ENCODE data around the gene RFLNA. TPM values are rescaled to one million over a fixed set of nuclear protein-coding genes. Genes with fewer than 3 reads are reported as not detected.

Gene RFLNA
- total RNA-seq, 4 donors from 2014 or later = 0.63 to 2.2 (median 1.3) TPM

- H3K4me3 ChIP-seq = no peak overlapping the region
- H3K4me1 ChIP-seq = peaks cover 0 to 2% (median 0%) of the 10 kb centered on the region in 4 donors
- intact Hi-C loops (cut with DNase I) = no loop called here
- no peaks in the 10 kb centered on the region for H3K9me3 ChIP-seq
- no peaks in the 10 kb centered on the region for H3K27me3 ChIP-seq
- WGBS = 94% methylated on average over 33 of the region's 42 CpGs
- peaks cover 73 to 93% (median 89%) of the 10 kb centered on the region in 4 donors for H3K36me3 ChIP-seq
- no peak for DNase-seq (ENCODE audit: extremely low spot score)
- no peak overlapping the region for H3K27ac ChIP-seq (replicated peaks in 1 of 4)
- TF ChIP-seq CTCF (IDR thresholded peaks at IDR 0.05) = no peak
- no peak for TF ChIP-seq EP300 (IDR thresholded peaks at IDR 0.05)
- no peak for TF ChIP-seq POLR2A (IDR thresholded peaks at IDR 0.05; ENCODE audit: low read depth)
- no peak for TF ChIP-seq POLR2AphosphoS5 (IDR thresholded peaks at IDR 0.05)
Measured at GRCh38 chr12:124340080-124340900, 45.4 kb downstream of the RFLNA start.

GRCh38 chr12:124341645-124342069, 46.8 kb downstream of the RFLNA start:
- 99% methylated on average over 23 of the region's 27 CpGs for WGBS
- Histone ChIP-seq H3K4me1 (peaks cover 0 to 9% (median 0%) of the 10 kb centered on the region in 4 donors), H3K36me3 (peaks cover 68 to 93% (median 89%) of the 10 kb centered on the region in 4 donors), H3K27ac (replicated peaks in 1 of 4) (no peak overlapping the region), H3K9me3 (no peaks in the 10 kb centered on the region), H3K4me3 (no peak overlapping the region), H3K27me3 (no peaks in the 10 kb centered on the region)
- intact Hi-C loops (cut with DNase I) = no loop called here
- DNase-seq (ENCODE audit: extremely low spot score) = no peak
- TF ChIP-seq CTCF (IDR thresholded peaks at IDR 0.05) (no peak), POLR2A (IDR thresholded peaks at IDR 0.05; ENCODE audit: low read depth) (no peak), POLR2AphosphoS5 (IDR thresholded peaks at IDR 0.05) (no peak), EP300 (IDR thresholded peaks at IDR 0.05) (no peak)

GRCh38 chr12:124344022-124344421, 49.1 kb downstream of the RFLNA start:
- no peaks in the 10 kb centered on the region for H3K27me3 ChIP-seq
- intact Hi-C loops (cut with DNase I) = no loop called here
- WGBS = 89% methylated on average over 9 of the region's 9 CpGs
- H3K9me3 ChIP-seq = no peaks in the 10 kb centered on the region
- H3K36me3 ChIP-seq = peaks cover 81 to 99% (median 94%) of the 10 kb centered on the region in 4 donors
- TF ChIP-seq POLR2A (IDR thresholded peaks at IDR 0.05; ENCODE audit: low read depth) (no peak), EP300 (IDR thresholded peaks at IDR 0.05) (no peak)
- DNase-seq (ENCODE audit: extremely low spot score) = no peak
- H3K4me3 ChIP-seq = no peak overlapping the region
- peaks cover 0 to 12% (median 3%) of the 10 kb centered on the region in 4 donors for H3K4me1 ChIP-seq
- no peak overlapping the region for H3K27ac ChIP-seq (replicated peaks in 1 of 4)

- Histone ChIP-seq H3K27ac (replicated peaks in 1 of 4) (peak overlapping the region in 1 of 4 donors; percentile 4), H3K36me3 (peaks cover 86 to 99% (median 99%) of the 10 kb centered on the region in 4 donors), H3K27me3 (no peaks in the 10 kb centered on the region), H3K4me1 (peaks cover 0 to 12% (median 3%) of the 10 kb centered on the region in 4 donors), H3K9me3 (no peaks in the 10 kb centered on the region), H3K4me3 (no peak overlapping the region)
- WGBS = 100% methylated on average over 3 of the region's 38 CpGs
- intact Hi-C loops (cut with DNase I) = no loop called here
- no peak for TF ChIP-seq POLR2A (IDR thresholded peaks at IDR 0.05; ENCODE audit: low read depth)
- TF ChIP-seq POLR2AphosphoS5 (IDR thresholded peaks at IDR 0.05) = no peak
- no peak for TF ChIP-seq EP300 (IDR thresholded peaks at IDR 0.05)
- TF ChIP-seq CTCF (IDR thresholded peaks at IDR 0.05) = no peak
- DNase-seq (ENCODE audit: extremely low spot score) = no peak
Measured at GRCh38 chr12:124344526-124344925, 49.6 kb downstream of the RFLNA start.

- H3K36me3 ChIP-seq = peaks cover 88 to 100% (median 100%) of the 10 kb centered on the region in 4 donors
Measured at GRCh38 chr12:124345795-124346194, 50.9 kb downstream of the RFLNA start.

More at GRCh38 chr12:124345795-124346194, 50.9 kb downstream of the RFLNA start:
- H3K27me3 ChIP-seq = no peaks in the 10 kb centered on the region
- intact Hi-C loops (cut with DNase I) = loop anchor here (5.0 kb wide), 1 partner anchor 427 kb away; no protein-coding TSS in a partner anchor
- no peak overlapping the region for H3K4me3 ChIP-seq
- no peak for DNase-seq (ENCODE audit: extremely low spot score)
- no peak overlapping the region for H3K27ac ChIP-seq (replicated peaks in 1 of 4)
- 86% methylated on average over 13 of the region's 13 CpGs for WGBS
- no peaks in the 10 kb centered on the region for H3K9me3 ChIP-seq
- H3K4me1 ChIP-seq = peaks cover 0 to 12% (median 3%) of the 10 kb centered on the region in 4 donors
- TF ChIP-seq EP300 (IDR thresholded peaks at IDR 0.05) (no peak), POLR2AphosphoS5 (IDR thresholded peaks at IDR 0.05) (no peak), POLR2A (IDR thresholded peaks at IDR 0.05; ENCODE audit: low read depth) (no peak), CTCF (IDR thresholded peaks at IDR 0.05) (no peak)

Data from esophagus muscularis mucosa (tissue), 4 donors.